Kidney (tissue), 14 donors: ENCODE results near the gene CNTNAP4. TPM values are rescaled to one million over a fixed set of nuclear protein-coding genes. Genes with fewer than 3 reads are reported as not detected.
A peak's percentile ranks its signal among the peaks of the same experiment; 100 is the strongest.

Experiments
- DNase-seq, 5 donors: peaks; one replicate each; pipeline ENCODE4 v3.0.0-alpha.2; 2013 to 2020
- FAIRE-seq: peaks from 2 replicates; lab custom pipeline; 2012; peaks lifted over from hg19 to GRCh38; lab: Jason Lieb, UNC
- H3K27ac ChIP-seq, 2 donors: one replicate each; pipeline ENCODE4 v1.7.0; 2013; ENCODE audit warnings: low read depth in 2 of 2, low read length in 2 of 2, inconsistent platforms in 1 of 2
- H3K27me3 ChIP-seq: one replicate; pipeline ENCODE4 v1.7.1; 2013; ENCODE audit warnings: low read length, inconsistent platforms; ENCODE audit not compliant: control insufficient read depth, insufficient read depth
- H3K36me3 ChIP-seq, 3 donors: one replicate each; pipeline versions ENCODE4 v1.7.0 to v1.7.1; 2013; ENCODE audit warnings: low read length in 3 of 3, control low read depth in 1 of 3, inconsistent platforms in 1 of 3; ENCODE audit not compliant: insufficient read depth in 3 of 3, control insufficient read depth in 2 of 3
- H3K4me1 ChIP-seq, 3 donors: one replicate each; pipeline versions ENCODE4 v1.7.0 to v1.7.1; 2013; ENCODE audit warnings: low read length in 3 of 3, inconsistent platforms in 1 of 3, low read depth in 1 of 3; ENCODE audit not compliant: control insufficient read depth in 2 of 3, insufficient read depth in 2 of 3
- H3K4me3 ChIP-seq, 3 donors: one replicate each; pipeline versions ENCODE4 v1.7.0 to v1.8.1; 2013; ENCODE audit warnings: low read length in 3 of 3, control low read depth in 1 of 3, inconsistent platforms in 1 of 3
- H3K9ac ChIP-seq, 3 donors: one replicate each; pipeline versions ENCODE4 v1.7.0 to v1.7.1; 2013; ENCODE audit warnings: low read length in 3 of 3, control low read depth in 1 of 3, inconsistent platforms in 1 of 3
- H3K9me3 ChIP-seq, 3 donors: one replicate each; pipeline versions ENCODE4 v1.7.0 to v1.7.1; 2013; ENCODE audit warnings: low read length in 3 of 3, control low read depth in 1 of 3, inconsistent platforms in 1 of 3; ENCODE audit not compliant: control insufficient read depth in 2 of 3, insufficient read depth in 1 of 3
- intact Hi-C: fragments of 100-400 bp; cut with DNase I; formaldehyde crosslinking; loops from one replicate; pipeline ENCODE4 v1.11.1; 2022
- polyA plus RNA-seq: library from polyadenylated mRNA; stranded (reverse); fragments of 350-450 nt; fragmentation: Illumina TruSeq; extraction: RNeasy Lipid Tissue Mini Kit (QIAGEN cat#74804); gene quantifications from one replicate; pipeline ENCODE4 v1.2.3, GENCODE V29; 2014; ENCODE audit warnings: low read depth, low replicate concordance; ENCODE audit not compliant: insufficient read depth
- total RNA-seq: library from RNA; stranded (reverse); fragmentation: NEBNext Ultra II Directional; extraction: Animal tissue kit (Norgen Biotek cat#: 25700); gene quantifications from one replicate; pipeline ENCODE4 v1.2.1, GENCODE V29; 2021
- TF ChIP-seq, protein P1 (sequence below): IDR thresholded peaks from 3 replicates; pipeline ENCODE4 v1.5.1; 2012; ENCODE audit warnings: mild to moderate bottlenecking, moderate library complexity, borderline replicate concordance; ENCODE audit not compliant: insufficient read depth; ENCODE audit errors: extremely low read depth
- donor health status: control.
- donor health status: control.
- donor health status: control.
- donor health status: control.
- donor health status: control.
- donor health status: DM: yes; HTN: yes; CAD: no.
- donor health status: Normal renal cell carcinoma (clear cell type).

CNTNAP4 gene
- total and polyA plus RNA-seq, 2 donors from 2014 or later: not detected

- FAIRE-seq: no peak
- Histone ChIP-seq H3K27me3 (no peaks in the 10 kb centered on the region), H3K4me3 (no peak overlapping the region), H3K9me3 (no peaks in the 10 kb centered on the region), H3K4me1 (no peaks in the 10 kb centered on the region), H3K27ac (no peak overlapping the region), H3K36me3 (no peaks in the 10 kb centered on the region), H3K9ac (no peak overlapping the region)
- TF ChIP-seq, protein P1, sequence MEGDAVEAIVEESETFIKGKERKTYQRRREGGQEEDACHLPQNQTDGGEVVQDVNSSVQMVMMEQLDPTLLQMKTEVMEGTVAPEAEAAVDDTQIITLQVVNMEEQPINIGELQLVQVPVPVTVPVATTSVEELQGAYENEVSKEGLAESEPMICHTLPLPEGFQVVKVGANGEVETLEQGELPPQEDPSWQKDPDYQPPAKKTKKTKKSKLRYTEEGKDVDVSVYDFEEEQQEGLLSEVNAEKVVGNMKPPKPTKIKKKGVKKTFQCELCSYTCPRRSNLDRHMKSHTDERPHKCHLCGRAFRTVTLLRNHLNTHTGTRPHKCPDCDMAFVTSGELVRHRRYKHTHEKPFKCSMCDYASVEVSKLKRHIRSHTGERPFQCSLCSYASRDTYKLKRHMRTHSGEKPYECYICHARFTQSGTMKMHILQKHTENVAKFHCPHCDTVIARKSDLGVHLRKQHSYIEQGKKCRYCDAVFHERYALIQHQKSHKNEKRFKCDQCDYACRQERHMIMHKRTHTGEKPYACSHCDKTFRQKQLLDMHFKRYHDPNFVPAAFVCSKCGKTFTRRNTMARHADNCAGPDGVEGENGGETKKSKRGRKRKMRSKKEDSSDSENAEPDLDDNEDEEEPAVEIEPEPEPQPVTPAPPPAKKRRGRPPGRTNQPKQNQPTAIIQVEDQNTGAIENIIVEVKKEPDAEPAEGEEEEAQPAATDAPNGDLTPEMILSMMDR: no peak
- no peak for DNase-seq
- intact Hi-C loops: no loop called here
Observed at GRCh38 chr16:76351441-76351840, 74.2 kb downstream of the CNTNAP4 start.

DNA sequence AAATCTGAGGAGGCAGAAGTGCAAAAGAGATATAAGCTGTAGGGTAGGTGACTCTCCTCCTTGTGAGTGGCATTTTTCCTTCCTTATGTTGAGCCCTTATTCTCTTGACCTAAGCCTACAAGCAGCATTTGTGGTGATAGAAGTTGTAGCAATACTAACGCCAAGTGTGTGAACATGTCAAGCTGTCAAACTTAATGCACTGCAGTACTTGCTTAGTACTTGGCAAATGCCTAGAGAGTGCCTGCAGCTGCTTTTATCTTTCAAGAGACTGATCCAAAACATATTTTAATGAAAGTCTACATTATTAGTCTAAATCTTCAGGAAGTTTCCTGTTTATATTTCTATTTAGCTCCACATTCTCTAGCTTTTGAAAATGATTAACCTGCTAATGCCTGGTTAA is 83.2 kb downstream of the CNTNAP4 start:
- Histone ChIP-seq H3K9me3 (no peaks in the 10 kb centered on the region), H3K27ac (no peak overlapping the region), H3K27me3 (no peaks in the 10 kb centered on the region), H3K9ac (no peak overlapping the region), H3K4me3 (no peak overlapping the region), H3K36me3 (no peaks in the 10 kb centered on the region), H3K4me1 (no peaks in the 10 kb centered on the region)
- peak in 1 of 5 donors; percentile 49 for DNase-seq
- intact Hi-C loops: no loop called here
- no peak for FAIRE-seq
- TF ChIP-seq, protein P1: no peak

DNA sequence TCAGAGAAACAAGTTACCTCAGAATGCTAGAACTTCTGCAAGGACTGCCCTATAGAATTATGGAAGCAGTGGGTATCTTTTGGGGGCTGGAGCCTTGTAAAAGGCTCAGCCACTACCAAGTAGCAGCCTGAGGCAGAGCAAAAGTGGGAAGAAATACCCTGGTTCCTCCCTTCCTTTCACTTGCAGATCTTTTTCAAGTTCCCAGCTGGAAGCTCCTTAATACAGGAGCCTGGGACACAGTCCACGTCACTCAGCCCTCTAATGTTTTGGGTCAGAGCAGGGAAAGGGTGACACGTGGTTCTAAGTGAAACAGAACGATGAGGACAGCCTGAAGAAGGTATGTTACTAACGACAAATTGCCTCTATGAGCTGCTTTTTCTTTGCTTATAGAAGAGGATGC is 93.1 kb downstream of the CNTNAP4 start:
- no peaks in the 10 kb centered on the region for H3K4me1 ChIP-seq
- no peaks in the 10 kb centered on the region for H3K27me3 ChIP-seq
- H3K36me3 ChIP-seq: no peaks in the 10 kb centered on the region
- no peaks in the 10 kb centered on the region for H3K9me3 ChIP-seq
- no peak overlapping the region for H3K9ac ChIP-seq
- FAIRE-seq (no peak), DNase-seq (no peak)
- no peak overlapping the region for H3K27ac ChIP-seq
- TF ChIP-seq, protein P1: no peak
- intact Hi-C loops: no loop called here
- no peak overlapping the region for H3K4me3 ChIP-seq

- H3K4me3 ChIP-seq: no peak overlapping the region
- H3K9me3 ChIP-seq: no peaks in the 10 kb centered on the region
- TF ChIP-seq, protein P1: no peak
- H3K27me3 ChIP-seq: no peaks in the 10 kb centered on the region
- intact Hi-C loops: no loop called here
- no peaks in the 10 kb centered on the region for H3K4me1 ChIP-seq
- H3K36me3 ChIP-seq: no peaks in the 10 kb centered on the region
- H3K27ac ChIP-seq: no peak overlapping the region
- no peak for FAIRE-seq
- no peak for DNase-seq
- H3K9ac ChIP-seq: no peak overlapping the region
Observed at GRCh38 chr16:76371441-76371840, 94.2 kb downstream of the CNTNAP4 start.
